ENCODE data around the gene CEP290. TPM values are rescaled to one million over a fixed set of nuclear protein-coding genes. Genes with fewer than 3 reads are reported as not detected.

The CEP290 gene
- total and polyA plus RNA-seq, 7 donors, result 2.3 to 17.5 (median 14.1) TPM

- 37 to 52% methylated on average over 3 of the region's 3 CpGs for WGBS, 2 donors
- Histone ChIP-seq H3K4me3 (no peak within 1 kb of the TSS), H3K36me3 (no peaks in the 10 kb centered on the region), H3K4me1 (peaks cover 0 to 3% (median under 1%) of the 10 kb centered on the region in 4 donors), H3K9me3 (no peaks in the 10 kb centered on the region), H3K27me3 (no peaks in the 10 kb centered on the region), H3K27ac (no peak within 1 kb of the TSS)
- no peak for DNase-seq
- intact Hi-C loops (cut with DNase I), result no loop called here
- TF ChIP-seq EP300 (IDR thresholded peaks at IDR 0.05), result no peak
- TF ChIP-seq POLR2A (IDR thresholded peaks at IDR 0.05), result no peak
- no peak for TF ChIP-seq POLR2AphosphoS5 (IDR thresholded peaks at IDR 0.05)
- TF ChIP-seq, protein P1, sequence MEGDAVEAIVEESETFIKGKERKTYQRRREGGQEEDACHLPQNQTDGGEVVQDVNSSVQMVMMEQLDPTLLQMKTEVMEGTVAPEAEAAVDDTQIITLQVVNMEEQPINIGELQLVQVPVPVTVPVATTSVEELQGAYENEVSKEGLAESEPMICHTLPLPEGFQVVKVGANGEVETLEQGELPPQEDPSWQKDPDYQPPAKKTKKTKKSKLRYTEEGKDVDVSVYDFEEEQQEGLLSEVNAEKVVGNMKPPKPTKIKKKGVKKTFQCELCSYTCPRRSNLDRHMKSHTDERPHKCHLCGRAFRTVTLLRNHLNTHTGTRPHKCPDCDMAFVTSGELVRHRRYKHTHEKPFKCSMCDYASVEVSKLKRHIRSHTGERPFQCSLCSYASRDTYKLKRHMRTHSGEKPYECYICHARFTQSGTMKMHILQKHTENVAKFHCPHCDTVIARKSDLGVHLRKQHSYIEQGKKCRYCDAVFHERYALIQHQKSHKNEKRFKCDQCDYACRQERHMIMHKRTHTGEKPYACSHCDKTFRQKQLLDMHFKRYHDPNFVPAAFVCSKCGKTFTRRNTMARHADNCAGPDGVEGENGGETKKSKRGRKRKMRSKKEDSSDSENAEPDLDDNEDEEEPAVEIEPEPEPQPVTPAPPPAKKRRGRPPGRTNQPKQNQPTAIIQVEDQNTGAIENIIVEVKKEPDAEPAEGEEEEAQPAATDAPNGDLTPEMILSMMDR (IDR thresholded peaks at IDR 0.05), result no peak
Measured at GRCh38 chr12:88029093-88029665, 112.7 kb downstream of the CEP290 start, which contains the start of gene C12orf50. TSS of gene C12orf50 (minus strand) at chr12:88029401. CDS start at chr12:88026962, 2,439 bp downstream.

DNA sequence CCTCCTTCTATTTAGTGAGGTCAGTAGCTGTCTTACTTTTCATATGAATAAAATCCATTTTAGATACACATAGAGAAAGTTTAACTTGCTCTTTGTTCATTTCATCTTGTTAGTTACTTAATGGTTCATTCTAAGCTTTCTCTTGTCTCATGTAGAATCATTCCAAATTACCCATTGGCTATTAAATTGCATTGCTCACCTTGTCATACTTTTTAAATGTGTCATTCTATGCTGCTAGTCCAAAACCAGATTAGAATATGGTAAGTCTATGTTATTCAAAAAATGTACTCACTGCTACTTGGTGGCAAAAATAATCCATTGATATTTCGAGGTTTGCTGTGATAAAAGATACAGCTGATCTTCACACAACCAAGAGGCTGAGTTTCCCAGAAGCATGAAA, 115.7 kb downstream of the CEP290 start:
- DNase-seq, result no peak
- TF ChIP-seq, protein P1 (IDR thresholded peaks at IDR 0.05), result no peak
- TF ChIP-seq POLR2A (IDR thresholded peaks at IDR 0.05) (no peak), POLR2AphosphoS5 (IDR thresholded peaks at IDR 0.05) (no peak), EP300 (IDR thresholded peaks at IDR 0.05) (no peak)
- H3K4me1 ChIP-seq, result no peaks in the 10 kb centered on the region

GRCh38 chr12:88017964-88018363, 123.9 kb downstream of the CEP290 start:
- Histone ChIP-seq H3K4me1 (no peaks in the 10 kb centered on the region), H3K27me3 (no peaks in the 10 kb centered on the region), H3K4me3 (no peak overlapping the region), H3K27ac (no peak overlapping the region), H3K36me3 (no peaks in the 10 kb centered on the region), H3K9me3 (peaks cover 0 to 5% (median 1%) of the 10 kb centered on the region in 4 donors)
- intact Hi-C loops (cut with DNase I), result no loop called here
- TF ChIP-seq POLR2AphosphoS5 (IDR thresholded peaks at IDR 0.05) (no peak), POLR2A (IDR thresholded peaks at IDR 0.05) (no peak), EP300 (IDR thresholded peaks at IDR 0.05) (no peak)
- TF ChIP-seq, protein P1 (IDR thresholded peaks at IDR 0.05), result no peak
- DNase-seq, result no peak
- WGBS, 2 donors, result 67 to 83% methylated on average over 3 of the region's 3 CpGs

More for the DNA sequence above, 115.7 kb downstream of the CEP290 start:
- no peak overlapping the region for H3K4me3 ChIP-seq
- no peaks in the 10 kb centered on the region for H3K9me3 ChIP-seq
- H3K27me3 ChIP-seq, result no peaks in the 10 kb centered on the region
- no peak overlapping the region for H3K27ac ChIP-seq
- H3K36me3 ChIP-seq, result no peaks in the 10 kb centered on the region
- WGBS, 2 donors, result 78 to 84% methylated on average over 1 of the region's 1 CpG
- intact Hi-C loops (cut with DNase I), result no loop called here

DNA sequence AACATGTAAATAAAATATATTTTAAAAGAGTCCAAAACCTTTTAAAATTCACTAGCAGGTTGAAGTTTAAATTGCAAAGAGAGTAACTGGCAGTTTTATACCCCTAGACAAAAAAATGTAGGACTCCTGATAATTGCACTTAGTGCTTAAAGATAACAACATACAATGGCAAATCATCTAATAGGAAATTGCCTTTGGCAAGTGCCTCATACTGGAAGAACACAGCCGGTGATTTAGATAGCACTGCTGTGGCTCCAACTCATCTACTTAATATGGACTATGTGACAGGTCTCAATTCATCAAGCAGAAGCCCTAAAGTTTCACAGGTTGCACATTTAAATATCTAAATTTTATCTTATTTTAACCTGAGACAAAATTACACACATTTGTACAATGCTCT, 126.1 kb downstream of the CEP290 start:
- Histone ChIP-seq H3K9me3 (peaks cover 0 to 5% (median 1%) of the 10 kb centered on the region in 4 donors), H3K27me3 (no peaks in the 10 kb centered on the region), H3K4me1 (no peaks in the 10 kb centered on the region), H3K4me3 (no peak overlapping the region), H3K36me3 (no peaks in the 10 kb centered on the region), H3K27ac (no peak overlapping the region)
- TF ChIP-seq, protein P1 (IDR thresholded peaks at IDR 0.05), result no peak
- TF ChIP-seq POLR2A (IDR thresholded peaks at IDR 0.05), result no peak
- TF ChIP-seq POLR2AphosphoS5 (IDR thresholded peaks at IDR 0.05), result no peak
- TF ChIP-seq EP300 (IDR thresholded peaks at IDR 0.05), result no peak
- intact Hi-C loops (cut with DNase I), result no loop called here
- WGBS, 2 donors, result 25 to 41% methylated on average over 1 of the region's 1 CpG
- no peak for DNase-seq

DNA sequence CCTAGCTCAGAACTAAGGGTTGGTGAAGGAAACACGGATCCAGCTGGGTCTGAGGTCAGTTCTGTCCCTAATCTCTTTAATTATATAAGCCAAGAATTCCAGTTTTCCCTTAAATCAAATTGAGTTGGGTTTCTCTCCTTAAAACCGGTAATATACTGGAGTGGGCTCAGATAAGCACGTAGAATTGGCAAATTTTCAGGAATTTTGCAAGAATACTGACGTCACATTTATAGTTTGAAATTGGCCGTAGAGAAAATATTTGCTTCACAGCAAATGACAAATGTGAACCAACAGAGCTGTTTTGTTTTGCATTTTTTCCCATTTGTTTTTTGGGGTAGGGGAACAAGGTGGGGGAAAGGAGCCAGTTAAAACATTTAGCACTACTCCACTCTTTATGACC, 130.1 kb downstream of the CEP290 start:
- intact Hi-C loops (cut with DNase I), result no loop called here
- 66 to 80% methylated on average over 5 of the region's 5 CpGs for WGBS, 2 donors

More for the DNA sequence above, 130.1 kb downstream of the CEP290 start:
- Histone ChIP-seq H3K9me3 (no peaks in the 10 kb centered on the region), H3K4me3 (no peak overlapping the region), H3K27ac (no peak overlapping the region), H3K36me3 (no peaks in the 10 kb centered on the region), H3K4me1 (no peaks in the 10 kb centered on the region), H3K27me3 (no peaks in the 10 kb centered on the region)
- no peak for DNase-seq
- TF ChIP-seq POLR2AphosphoS5 (IDR thresholded peaks at IDR 0.05) (no peak), POLR2A (IDR thresholded peaks at IDR 0.05) (no peak), EP300 (IDR thresholded peaks at IDR 0.05) (no peak)
- TF ChIP-seq, protein P1 (IDR thresholded peaks at IDR 0.05), result no peak
